K562 (cell line): ENCODE measurements around the gene ARIH1. TPM values are rescaled to one million over a fixed set of nuclear protein-coding genes. Genes with fewer than 3 reads are reported as not detected.

Experiments
- ATAC-seq: fragments of 200-7000 bp; cut with Tn5 transposase; 3 replicates; pipeline ENCODE4 v1.9.1; 2020; ENCODE audit warnings: moderate library complexity
- BruUV-seq: library from RNA; stranded (reverse); fragments of 400-500 nt; replicated peaks from 2 replicates; lab custom pipeline; 2021; lab: Mats Ljungman, UMichigan
- CTCF ChIA-PET: fragments of 300-600 bp; formaldehyde crosslinking; extraction: SDS; loops from one replicate; lab custom pipeline; 2021; ENCODE audit warnings: low intra/inter-chr PET ratio; lab: Yijun Ruan, JAX
- POLR2A ChIA-PET: fragments of 300-600, 350-650 bp; sonication (Branson Sonifier 250); formaldehyde crosslinking; extraction: SDS; loops from one replicate; lab custom pipeline; 2021; ENCODE audit warnings: antibody characterized with exemption, inconsistent platforms; lab: Yijun Ruan, JAX
- DNase-seq, 4 experiments: peaks; one replicate each; pipeline versions ENCODE4 v3.0.0 to v3.0.0-alpha.2; 2011 to 2018; ENCODE audit warnings: low spot score in 3 of 4, mixed read lengths in 3 of 4; ENCODE audit errors: extremely low read depth in 1 of 4
- FAIRE-seq: peaks from 2 replicates; lab custom pipeline; 2011; peaks lifted over from hg19 to GRCh38; lab: Jason Lieb, UNC
- H2AFZ ChIP-seq: 2 replicates; pipeline ENCODE4 v1.6.0; 2011; ENCODE audit warnings: low read depth, low read length, control low read depth, inconsistent platforms
- H3K27ac ChIP-seq: fragments of 200-600 bp; 3 replicates; pipeline ENCODE4 v1.8.0; 2011; ENCODE audit warnings: low read depth, mild to moderate bottlenecking, control low read depth, inconsistent platforms, low read length, moderate library complexity, mixed read lengths; ENCODE audit errors: extremely low read depth
- H3K27me3 ChIP-seq, 2 experiments: fragments of 300-600 bp in 1 of 2; 2 replicates in 1 of 2; 3 replicates in 1 of 2; pipeline versions ENCODE4 v1.6.0 to v1.8.0; 2011; ENCODE audit warnings: inconsistent platforms in 2 of 2, low read length in 2 of 2, mild to moderate bottlenecking in 1 of 2, mixed read lengths in 1 of 2, moderate library complexity in 1 of 2; ENCODE audit not compliant: control insufficient read depth in 2 of 2, insufficient read depth in 2 of 2
- H3K36me3 ChIP-seq: fragments of 300-600 bp; 3 replicates; pipeline ENCODE4 v1.8.0; 2011; ENCODE audit warnings: mild to moderate bottlenecking, low read length, inconsistent platforms; ENCODE audit not compliant: control insufficient read depth, insufficient read depth
- H3K4me1 ChIP-seq, 2 experiments: fragments of 200-600 bp in 1 of 2; replicated peaks in 1 of 2; 2 replicates in 1 of 2; 3 replicates in 1 of 2; pipeline versions ENCODE4 v1.5.1 to v1.8.0; 2011; ENCODE audit warnings: inconsistent platforms in 2 of 2, low read length in 2 of 2, mild to moderate bottlenecking in 1 of 2, mixed read lengths in 1 of 2, moderate library complexity in 1 of 2; ENCODE audit not compliant: control insufficient read depth in 2 of 2, insufficient read depth in 2 of 2
- H3K4me2 ChIP-seq: 2 replicates; pipeline ENCODE4 v1.6.1; 2011; ENCODE audit warnings: low read length, control low read depth, inconsistent platforms, mixed read lengths; ENCODE audit not compliant: insufficient read depth
- H3K4me3 ChIP-seq: fragments of 200-600 bp; sonication (generic), shearing (Covaris generic); 2 replicates; pipeline ENCODE4 v1.5.1; 2016; ENCODE audit warnings: control low read depth, inconsistent platforms
- H3K79me2 ChIP-seq: fragments of 200-600 bp; 3 replicates; pipeline ENCODE4 v1.8.0; 2011; ENCODE audit warnings: low read length, inconsistent platforms; ENCODE audit not compliant: control insufficient read depth, insufficient read depth
- H3K9ac ChIP-seq, 2 experiments: 2 replicates each; pipeline versions ENCODE4 v1.6.0 to v1.6.1; 2011; ENCODE audit warnings: low read depth in 2 of 2, low read length in 2 of 2, control low read depth in 1 of 2, inconsistent platforms in 1 of 2, mild to moderate bottlenecking in 1 of 2, mixed read lengths in 1 of 2; ENCODE audit not compliant: insufficient read depth in 1 of 2
- H3K9me1 ChIP-seq: one replicate; pipeline ENCODE4 v1.6.0; 2011; ENCODE audit warnings: inconsistent platforms, mild to moderate bottlenecking, low read length, moderate library complexity; ENCODE audit not compliant: control insufficient read depth, insufficient read depth
- H3K9me3 ChIP-seq: replicated peaks from 2 replicates; pipeline ENCODE4 v1.5.1; 2011; ENCODE audit warnings: low read depth, low read length, inconsistent platforms; ENCODE audit not compliant: control insufficient read depth, insufficient read depth
- H4K20me1 ChIP-seq: replicated peaks from 2 replicates; pipeline ENCODE4 v1.6.1; 2011; ENCODE audit warnings: low read length, inconsistent platforms, mixed read lengths; ENCODE audit not compliant: control insufficient read depth, insufficient read depth
- CREB1 ChIP-seq, 2 experiments: sonication (generic) in 1 of 2; formaldehyde crosslinking in 1 of 2; IDR thresholded peaks; 2 replicates each; pipeline versions ENCODE4 v1.6.1 to v1.8.0; 2012 to 2022; ENCODE audit warnings: inconsistent platforms in 1 of 2, mild to moderate bottlenecking in 1 of 2, missing genetic modification reagents in 1 of 2, moderate library complexity in 1 of 2
- FOSL1 ChIP-seq: fragments of 200-800 bp; sonication (Bioruptor generic); conservative IDR thresholded peaks from 2 replicates; pipeline ENCODE4 v1.6.1; 2016; ENCODE audit warnings: missing genetic modification characterization, missing compliant biosample characterization
- POLR2G ChIP-seq: fragments of 200-400 bp; formaldehyde crosslinking; IDR thresholded peaks from 2 replicates; pipeline ENCODE4 v1.6.1; 2017; ENCODE audit warnings: low read depth, mild to moderate bottlenecking, antibody characterized with exemption, low read length, moderate library complexity
- ZNF121 ChIP-seq: sonication (generic); formaldehyde crosslinking; conservative IDR thresholded peaks from 2 replicates; pipeline ENCODE4 v1.8.0; 2022; ENCODE audit warnings: missing genetic modification reagents
- ZNF24 ChIP-seq: fragments of 450-650 bp; IDR thresholded peaks from 2 replicates; pipeline ENCODE4 v1.6.1; 2016
- WGBS: fragments of 100-300 bp; shearing (Covaris generic); methylation state at CpG from one replicate; pipeline ENCODE4 v1.1.6; 2016; ENCODE audit warnings: low coverage, mixed read lengths; ENCODE audit not compliant: insufficient coverage; ENCODE audit errors: missing lambda C conversion rate; 5-methylcytosine and 5-hydroxymethylcytosine counted together
- in situ Hi-C: fragments of 300-500 bp; cut with MboI; formaldehyde crosslinking; loops from 4 replicates; pipeline ENCODE4 v1.15.0; 2018; ENCODE audit warnings: inconsistent platforms, mixed read lengths
- intact Hi-C: fragments of 100-400 bp; cut with micrococcal nuclease; formaldehyde crosslinking; loops from 2 replicates; pipeline ENCODE4 v1.14.2; 2022
- polyA plus RNA-seq, 8 experiments: library from polyadenylated mRNA; depleted of rRNA in 4 of 8; stranded (reverse) in 5 of 8; unstranded in 3 of 8; fragments of >200 nt; fragmentation: Nextera tagmentation in 2 of 8; fragmentation: Illumina TruSeq in 1 of 8; extraction: Ambion mirVana in 2 of 8; extraction: Trizol in 1 of 8; gene quantifications; 2 replicates each; pipeline versions ENCODE4 v1.2.1 to v1.2.3, GENCODE V29; 2011 to 2014; ENCODE audit warnings: inconsistent platforms in 1 of 8, missing spikeins in 1 of 8
- total RNA-seq, 7 experiments: library from RNA; depleted of rRNA in 6 of 7; stranded (reverse); fragments of >200 nt in 6 of 7; fragmentation: Illumina TruSeq in 2 of 7; extraction: Trizol in 2 of 7; gene quantifications; 2 replicates each; pipeline versions ENCODE4 v1.2.1 to v1.2.3, GENCODE V29; 2011 to 2021; ENCODE audit warnings: low replicate concordance in 1 of 7

ARIH1 gene
- total and polyA plus RNA-seq, 9 of the 15 experiments (the other 6 are each of a cell fraction or from before 2014, with no cell fraction given) = 17.7 to 125 (median 31.4) TPM

DNA sequence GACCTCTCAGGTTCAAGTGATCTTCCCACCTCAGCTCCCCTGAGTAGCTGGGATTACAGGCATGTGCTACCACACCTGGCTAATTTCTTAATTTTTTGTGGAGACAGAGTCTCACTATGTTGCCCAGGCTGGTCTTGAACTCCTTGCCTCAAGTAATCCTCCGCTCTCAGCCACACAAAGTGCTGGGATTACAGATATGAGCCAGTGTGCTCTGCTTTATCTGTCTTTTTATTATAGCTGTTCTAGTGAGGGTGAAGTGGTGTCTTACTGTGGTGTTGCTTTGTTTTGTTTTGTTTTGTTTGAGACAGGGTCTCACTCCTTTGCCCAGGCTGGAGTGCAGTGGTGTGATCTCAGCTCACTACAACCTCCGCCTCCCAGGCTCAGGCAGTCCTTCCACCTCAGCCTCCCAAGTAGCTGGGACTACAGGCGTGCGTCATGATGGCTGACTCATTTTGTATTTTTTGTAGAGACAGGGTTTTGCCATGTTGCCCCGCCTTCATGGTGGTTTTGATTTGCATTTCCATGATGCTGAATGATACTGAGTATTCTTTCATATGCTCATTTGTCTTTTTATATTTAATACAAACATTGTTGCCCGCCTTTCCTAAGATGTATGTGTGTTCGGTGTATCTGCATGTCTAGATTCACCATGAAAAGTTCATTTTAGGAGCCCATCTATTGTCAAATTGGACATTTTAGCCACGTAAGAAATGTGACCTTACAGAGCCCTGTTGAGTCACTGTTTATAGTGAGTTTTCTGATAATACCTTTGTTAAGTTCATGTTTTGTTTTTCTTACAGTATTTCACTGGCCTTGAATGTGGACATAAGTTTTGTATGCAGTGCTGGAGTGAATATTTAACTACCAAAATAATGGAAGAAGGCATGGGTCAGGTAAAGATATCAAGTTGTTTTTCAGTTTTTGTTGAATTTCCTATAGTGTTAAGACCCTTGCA, 80.6 kb downstream of the ARIH1 start:
- ChIA-PET POLR2A (interaction anchor here (1.0 kb wide), 1 partner anchor 182 kb away, joined by 3 read pairs; no protein-coding TSS in a partner anchor), CTCF (no interaction called here)
- ATAC-seq = no peak
- Histone ChIP-seq H3K4me2 (no peak overlapping the region), H3K27me3 (no peaks in the 10 kb centered on the region), H3K9me3 (no peaks in the 10 kb centered on the region), H2AFZ (no peak overlapping the region), H3K9ac (no peak overlapping the region), H3K9me1 (no peaks in the 10 kb centered on the region), H3K36me3 (peaks cover 35% of the 10 kb centered on the region), H3K27ac (no peak overlapping the region), H3K4me3 (no peak overlapping the region), H3K79me2 (peaks cover 2% of the 10 kb centered on the region; the same call in 1 of the 3 replicates), H3K4me1 (no peaks in the 10 kb centered on the region; a peak in 1 of 5 replicates), H4K20me1 (no peaks in the 10 kb centered on the region)
- no peak for TF ChIP-seq ZNF24
- TF ChIP-seq ZNF121 = 0 out of 2 replicates have a peak, but pooled peaks have one; percentile 15
- TF ChIP-seq POLR2G = no peak
- TF ChIP-seq CREB1 (IDR thresholded peaks at IDR 0.05) = no peak
- TF ChIP-seq CREB1 (CRISPR knock-in tag; IDR thresholded peaks at IDR 0.05) = no peak
- TF ChIP-seq FOSL1 (tag) = peak; percentile 44; the same call in 1 of the 2 replicates
- FAIRE-seq = no peak
- intact Hi-C loops (no loop called here), in situ Hi-C loops (no loop called here)
- DNase-seq = peak in 1 of 4 experiments; percentile 3
- 82% methylated on average over 8 of the region's 8 CpGs for WGBS
- BruUV-seq = no TSS peak
